H1 (cell line): Measurements from ENCODE around the gene TMEM54.

Experiments used
- BRCA1 ChIP-seq: IDR thresholded peaks from 2 replicates; pipeline ENCODE4 v1.6.1; 2012; ENCODE audit warnings: low read depth, low read length, improper control_type of control experiment
- CREB1 ChIP-seq: IDR thresholded peaks from 2 replicates; pipeline ENCODE4 v1.6.1; 2012; ENCODE audit warnings: inconsistent platforms
- FOSL1 ChIP-seq: IDR thresholded peaks from 2 replicates; pipeline ENCODE4 v1.6.1; 2011; ENCODE audit warnings: mild to moderate bottlenecking, low read depth, low read length, moderate library complexity; ENCODE audit not compliant: insufficient read depth
- KDM1A ChIP-seq: fragments of 200-600, 300-600 bp; sonication (generic); IDR thresholded peaks from 2 replicates; pipeline ENCODE4 v1.7.1; 2016; ENCODE audit warnings: mild to moderate bottlenecking, low read length, borderline replicate concordance
- MAFK ChIP-seq: IDR thresholded peaks from 2 replicates; pipeline ENCODE4 v1.6.1; 2012; ENCODE audit warnings: low read depth, mild to moderate bottlenecking, improper control_type of control experiment, low read length
- NRF1 ChIP-seq: IDR thresholded peaks from 2 replicates; pipeline ENCODE4 v1.6.1; 2011; ENCODE audit warnings: mild to moderate bottlenecking, low read depth, low read length, improper control_type of control experiment
- POLR2AphosphoS5 ChIP-seq: IDR thresholded peaks from 2 replicates; pipeline ENCODE4 v1.6.1; 2011; ENCODE audit warnings: low read depth, low read length
- RFX5 ChIP-seq: IDR thresholded peaks from 2 replicates; pipeline ENCODE4 v1.6.1; 2011; ENCODE audit warnings: low read depth, low read length, improper control_type of control experiment, borderline replicate concordance
- RXRA ChIP-seq: IDR thresholded peaks from 2 replicates; pipeline ENCODE4 v1.6.1; 2011; ENCODE audit warnings: low read depth, mild to moderate bottlenecking, low read length, moderate library complexity; ENCODE audit not compliant: insufficient read depth
- SP4 ChIP-seq: IDR thresholded peaks from 2 replicates; pipeline ENCODE4 v1.6.1; 2012; ENCODE audit warnings: low read length, inconsistent platforms
- TBP ChIP-seq: IDR thresholded peaks from 2 replicates; pipeline ENCODE4 v1.6.1; 2011; ENCODE audit warnings: low read depth, low read length, improper control_type of control experiment
- TCF12 ChIP-seq: IDR thresholded peaks from 2 replicates; pipeline ENCODE4 v1.6.1; 2011; ENCODE audit warnings: low read depth, mild to moderate bottlenecking, low read length
- YY1 ChIP-seq: IDR thresholded peaks from 2 replicates; pipeline ENCODE4 v1.6.1; 2011; ENCODE audit warnings: low read depth, mild to moderate bottlenecking, low read length
- TF ChIP-seq, protein P1 (sequence below), 3 experiments: IDR thresholded peaks; 1 replicate in 2 of 3; 2 replicates in 1 of 3; pipeline versions ENCODE4 v1.5.1 to v1.6.1; 2011; ENCODE audit warnings: low read length in 3 of 3, mild to moderate bottlenecking in 3 of 3, inconsistent platforms in 2 of 3, low read depth in 1 of 3, moderate library complexity in 1 of 3; ENCODE audit not compliant: insufficient read depth in 1 of 3; ENCODE audit errors: control extremely low read depth in 1 of 3

DNA sequence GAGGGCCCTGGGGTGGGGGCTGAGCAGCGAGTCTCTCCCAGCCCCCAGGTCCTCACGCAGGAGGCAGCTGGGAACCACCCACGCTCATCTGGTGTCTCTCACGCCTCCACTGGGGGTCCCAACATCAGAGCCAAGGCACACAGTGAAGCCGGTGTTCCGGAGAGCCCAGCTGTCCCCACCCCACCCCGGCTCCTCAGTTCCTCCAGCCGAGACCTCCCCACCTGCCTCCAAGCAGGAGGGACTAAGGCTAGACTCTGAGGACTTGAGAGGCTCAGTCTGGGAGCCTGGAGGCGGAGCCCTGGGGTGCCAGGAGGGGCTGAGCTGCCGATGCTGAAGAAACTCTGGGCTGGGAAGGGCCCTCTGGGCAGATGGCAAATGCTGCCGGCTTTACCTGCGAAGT, 16.5 kb downstream of the TMEM54 start:
- TF ChIP-seq, protein P1, sequence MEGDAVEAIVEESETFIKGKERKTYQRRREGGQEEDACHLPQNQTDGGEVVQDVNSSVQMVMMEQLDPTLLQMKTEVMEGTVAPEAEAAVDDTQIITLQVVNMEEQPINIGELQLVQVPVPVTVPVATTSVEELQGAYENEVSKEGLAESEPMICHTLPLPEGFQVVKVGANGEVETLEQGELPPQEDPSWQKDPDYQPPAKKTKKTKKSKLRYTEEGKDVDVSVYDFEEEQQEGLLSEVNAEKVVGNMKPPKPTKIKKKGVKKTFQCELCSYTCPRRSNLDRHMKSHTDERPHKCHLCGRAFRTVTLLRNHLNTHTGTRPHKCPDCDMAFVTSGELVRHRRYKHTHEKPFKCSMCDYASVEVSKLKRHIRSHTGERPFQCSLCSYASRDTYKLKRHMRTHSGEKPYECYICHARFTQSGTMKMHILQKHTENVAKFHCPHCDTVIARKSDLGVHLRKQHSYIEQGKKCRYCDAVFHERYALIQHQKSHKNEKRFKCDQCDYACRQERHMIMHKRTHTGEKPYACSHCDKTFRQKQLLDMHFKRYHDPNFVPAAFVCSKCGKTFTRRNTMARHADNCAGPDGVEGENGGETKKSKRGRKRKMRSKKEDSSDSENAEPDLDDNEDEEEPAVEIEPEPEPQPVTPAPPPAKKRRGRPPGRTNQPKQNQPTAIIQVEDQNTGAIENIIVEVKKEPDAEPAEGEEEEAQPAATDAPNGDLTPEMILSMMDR (IDR thresholded peaks at IDR 0.05; ENCODE audit: control extremely low read depth in 1 of 3, insufficient read depth in 1 of 3, low read depth in 1 of 3, low read length in 3 of 3) = no peak
- TF ChIP-seq BRCA1 = no peak
- TF ChIP-seq POLR2AphosphoS5 = no peak
- TF ChIP-seq MAFK = no peak
- TF ChIP-seq TBP = no peak
- TF ChIP-seq YY1 = no peak
- no peak for TF ChIP-seq SP4
- TF ChIP-seq CREB1 = no peak
- TF ChIP-seq KDM1A = no peak
- no peak for TF ChIP-seq TCF12
- no peak for TF ChIP-seq FOSL1
- no peak for TF ChIP-seq RFX5
- no peak for TF ChIP-seq RXRA
- no peak for TF ChIP-seq NRF1
